ENCODE results near the gene MMADHC. TPM values are rescaled to one million over a fixed set of nuclear protein-coding genes. Genes with fewer than 3 reads are reported as not detected.
"Not testable (repeated sequence)": the region's sequence is repeated elsewhere in the genome, so short reads cannot be mapped to it uniquely, and the experiment has no call there.

MMADHC gene
- total RNA-seq, 1 donor from 2014 or later = 82.5 TPM

GRCh38 chr2:149595056-149595963, 7.7 kb upstream of the MMADHC start:
- DNase-seq (ENCODE audit: low spot score) = no peak

GRCh38 chr2:149594411-149594810, 6.8 kb upstream of the MMADHC start:
- DNase-seq (ENCODE audit: low spot score) = no peak

- no peak for DNase-seq (ENCODE audit: low spot score)
Measured at GRCh38 chr2:149587950-149588487, 444 bp upstream of the MMADHC start.

GRCh38 chr2:149586898-149587219, 716 bp downstream of the MMADHC start:
- DNase-seq (ENCODE audit: low spot score) = no peak

- DNase-seq (ENCODE audit: low spot score) = no peak
Measured at GRCh38 chr2:149586063-149586462, 1.5 kb downstream of the MMADHC start.

- DNase-seq (ENCODE audit: low spot score) = no peak
Measured at GRCh38 chr2:149585166-149585885, 2.2 kb downstream of the MMADHC start.

- no peak for DNase-seq (ENCODE audit: low spot score)
Measured at GRCh38 chr2:149579972-149580882, 7.3 kb downstream of the MMADHC start.

- DNase-seq (ENCODE audit: low spot score) = no peak
Measured at GRCh38 chr2:149577269-149577668, 10.3 kb downstream of the MMADHC start.

- no peak for DNase-seq (ENCODE audit: low spot score)
Measured at GRCh38 chr2:149575752-149576151, 11.8 kb downstream of the MMADHC start.

- no peak for DNase-seq (ENCODE audit: low spot score)
Measured at GRCh38 chr2:149575277-149575676, 12.3 kb downstream of the MMADHC start.

GRCh38 chr2:149573760-149574159, 13.8 kb downstream of the MMADHC start:
- DNase-seq (ENCODE audit: low spot score) = no peak

- no peak for DNase-seq (ENCODE audit: low spot score)
Measured at GRCh38 chr2:149572102-149572953, 15.2 kb downstream of the MMADHC start.

GRCh38 chr2:149568138-149568537, 19.4 kb downstream of the MMADHC start:
- DNase-seq (ENCODE audit: low spot score) = no peak

- no peak for DNase-seq (ENCODE audit: low spot score)
Measured at GRCh38 chr2:149566652-149567051, 20.9 kb downstream of the MMADHC start.

- not testable (repeated sequence) for DNase-seq (ENCODE audit: low spot score)
Measured at GRCh38 chr2:149565625-149566024, 21.9 kb downstream of the MMADHC start.

- DNase-seq (ENCODE audit: low spot score) = no peak
Measured at GRCh38 chr2:149564983-149565382, 22.6 kb downstream of the MMADHC start.

GRCh38 chr2:149564097-149564496, 23.5 kb downstream of the MMADHC start:
- DNase-seq (ENCODE audit: low spot score) = no peak

GRCh38 chr2:149562324-149562723, 25.3 kb downstream of the MMADHC start:
- DNase-seq (ENCODE audit: low spot score) = no peak

GRCh38 chr2:149561309-149561926, 26.2 kb downstream of the MMADHC start:
- no peak for DNase-seq (ENCODE audit: low spot score)
